ENCODE results near the gene B4GALT2. TPM values are rescaled to one million over a fixed set of nuclear protein-coding genes. Genes with fewer than 3 reads are reported as not detected.
A peak's percentile ranks its signal among the peaks of the same experiment; 100 is the strongest.

B4GALT2 gene
- total RNA-seq, 2 donors from 2014 or later: 34.8 to 63.9 TPM

GRCh38 chr1:43947061-43947873 is 31.7 kb upstream of the B4GALT2 start:
- Histone ChIP-seq H3K4me3 (peak overlapping the region; percentile 69 to 73), H3K27ac (peak overlapping the region; percentile 92 to 94), H3K36me3 (no peaks in the 10 kb centered on the region), H3K27me3 (replicated peaks; ENCODE audit: insufficient read depth) (no peaks in the 10 kb centered on the region), H3K4me1 (replicated peaks) (peaks cover 17% of the 10 kb centered on the region), H3K9me3 (no peaks in the 10 kb centered on the region)
- TF ChIP-seq CTCF (IDR thresholded peaks at IDR 0.05): no peak
- no peak for TF ChIP-seq POLR2AphosphoS5 (IDR thresholded peaks at IDR 0.05)
- TF ChIP-seq POLR2A (IDR thresholded peaks at IDR 0.05): no peak
- intact Hi-C loops (cut with DNase I): no loop called here
- DNase-seq (ENCODE audit: low spot score): no peak
- WGBS: 5% methylated on average over 21 of the region's 27 CpGs

GRCh38 chr1:43947874-43948437 is 31.1 kb upstream of the B4GALT2 start:
- WGBS: 18% methylated on average over 3 of the region's 3 CpGs
- Histone ChIP-seq H3K4me3 (peak overlapping the region; percentile 69 to 73), H3K27ac (peak overlapping the region in 1 of 2 donors; percentile 92), H3K36me3 (no peaks in the 10 kb centered on the region), H3K9me3 (no peaks in the 10 kb centered on the region), H3K27me3 (replicated peaks; ENCODE audit: insufficient read depth) (no peaks in the 10 kb centered on the region), H3K4me1 (replicated peaks) (peaks cover 17% of the 10 kb centered on the region)
- TF ChIP-seq POLR2A (IDR thresholded peaks at IDR 0.05) (no peak), POLR2AphosphoS5 (IDR thresholded peaks at IDR 0.05) (no peak), CTCF (IDR thresholded peaks at IDR 0.05) (no peak)
- DNase-seq (ENCODE audit: low spot score): no peak
- intact Hi-C loops (cut with DNase I): no loop called here

- no peaks in the 10 kb centered on the region for H3K27me3 ChIP-seq (replicated peaks; ENCODE audit: insufficient read depth)
- intact Hi-C loops (cut with DNase I): no loop called here
- TF ChIP-seq POLR2AphosphoS5 (IDR thresholded peaks at IDR 0.05): no peak
- no peak for TF ChIP-seq CTCF (IDR thresholded peaks at IDR 0.05)
- no peak for TF ChIP-seq POLR2A (IDR thresholded peaks at IDR 0.05)
- WGBS: 84% methylated on average over 10 of the region's 13 CpGs
- no peaks in the 10 kb centered on the region for H3K36me3 ChIP-seq
- H3K9me3 ChIP-seq: no peaks in the 10 kb centered on the region
- no peak overlapping the region for H3K4me3 ChIP-seq
- peaks cover 17% of the 10 kb centered on the region for H3K4me1 ChIP-seq (replicated peaks)
- H3K27ac ChIP-seq: no peak overlapping the region
- DNase-seq (ENCODE audit: low spot score): no peak
Observed at GRCh38 chr1:43949678-43950077, 29.3 kb upstream of the B4GALT2 start.

GRCh38 chr1:43951021-43951985 is 27.7 kb upstream of the B4GALT2 start:
- no peaks in the 10 kb centered on the region for H3K27me3 ChIP-seq (replicated peaks; ENCODE audit: insufficient read depth)
- no peak for DNase-seq (ENCODE audit: low spot score)
- TF ChIP-seq CTCF (IDR thresholded peaks at IDR 0.05) (no peak), POLR2AphosphoS5 (IDR thresholded peaks at IDR 0.05) (no peak)
- H3K36me3 ChIP-seq: no peaks in the 10 kb centered on the region
- no peaks in the 10 kb centered on the region for H3K9me3 ChIP-seq
- H3K4me1 ChIP-seq (replicated peaks): peaks cover 15% of the 10 kb centered on the region
- no peak overlapping the region for H3K27ac ChIP-seq
- WGBS: 82% methylated on average over 4 of the region's 4 CpGs
- H3K4me3 ChIP-seq: no peak overlapping the region
- intact Hi-C loops (cut with DNase I): no loop called here
